HL-60 (cell line): ENCODE measurements around the gene MORF4L1.

Source experiments
- DNase-seq, 2 experiments: peaks; one replicate each; pipeline ENCODE4 v3.0.0-alpha.2; 2010 to 2020; ENCODE audit warnings: low read depth in 1 of 2, low spot score in 1 of 2
- H3K27ac ChIP-seq: fragments of 250-450 bp; sonication (Bioruptor Pico); replicated peaks from 2 replicates; pipeline ENCODE4 v1.5.1; 2020; ENCODE audit warnings: mild to moderate bottlenecking, moderate library complexity
- H3K27me3 ChIP-seq: fragments of 250-450 bp; sonication (Bioruptor Pico); 2 replicates; pipeline ENCODE4 v1.5.1; 2021; ENCODE audit warnings: mild to moderate bottlenecking, moderate library complexity; ENCODE audit not compliant: insufficient read depth, poor library complexity, severe bottlenecking
- H3K4me3 ChIP-seq: replicated peaks from 2 replicates; pipeline ENCODE4 v1.5.1; 2011; ENCODE audit warnings: mild to moderate bottlenecking, control low read depth, low read length; ENCODE audit not compliant: insufficient read depth
- GABPA ChIP-seq: IDR thresholded peaks from 2 replicates; pipeline ENCODE4 v1.6.1; 2012; ENCODE audit warnings: low read depth
- POLR2AphosphoS5 ChIP-seq: IDR thresholded peaks from 2 replicates; pipeline ENCODE4 v1.6.1; 2012; ENCODE audit warnings: low read depth
- SPI1 ChIP-seq: IDR thresholded peaks from 2 replicates; pipeline ENCODE4 v1.6.1; 2012; ENCODE audit warnings: low read depth, mild to moderate bottlenecking, borderline replicate concordance
- TF ChIP-seq, protein P1 (sequence below): IDR thresholded peaks from one replicate; pipeline ENCODE4 v1.5.1; 2011; ENCODE audit warnings: low read length, control low read depth, inconsistent platforms; ENCODE audit not compliant: insufficient read depth
- TF ChIP-seq, protein P2 (sequence below): IDR thresholded peaks from 2 replicates; pipeline ENCODE4 v1.6.1; 2012; ENCODE audit warnings: low read depth; ENCODE audit not compliant: insufficient replicate concordance

MORF4L1 gene

DNA sequence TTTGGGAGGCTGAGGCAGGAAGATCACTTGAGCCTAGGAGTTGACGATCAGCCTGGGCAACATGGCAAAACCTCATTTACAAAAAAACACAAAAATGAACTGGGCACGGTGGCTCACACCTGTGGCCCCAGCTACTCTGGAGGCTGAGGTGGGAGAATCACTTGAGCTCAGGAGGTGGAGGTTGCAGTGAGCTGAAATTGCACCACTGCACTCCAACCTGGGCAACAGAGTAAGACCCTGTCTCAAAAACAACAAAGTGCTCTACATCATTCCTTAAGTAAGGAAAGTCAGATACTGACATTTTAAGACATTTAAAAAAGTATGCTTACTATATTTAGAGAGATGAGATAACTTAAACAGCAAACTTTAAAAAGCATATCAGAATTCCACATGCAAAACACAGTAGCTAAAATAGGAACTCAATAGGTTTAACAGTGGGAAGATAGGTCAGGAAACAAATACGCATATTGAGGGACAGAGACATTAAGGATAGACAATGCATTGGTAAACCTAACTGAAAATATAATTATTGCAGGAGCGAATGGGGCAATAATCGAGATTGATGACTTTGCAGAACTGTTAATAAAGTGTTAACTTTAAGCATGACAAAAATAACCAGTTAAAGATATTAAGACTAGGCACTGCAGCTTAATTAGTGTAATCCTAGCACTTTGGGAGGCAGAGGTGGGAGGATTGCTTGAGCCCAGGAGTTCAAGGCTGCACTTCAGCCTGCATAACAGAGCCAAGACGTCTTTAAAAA is 32.1 kb downstream of the MORF4L1 start:
- Histone ChIP-seq H3K27me3 (no peaks in the 10 kb centered on the region), H3K27ac (no peak overlapping the region), H3K4me3 (no peak overlapping the region)
- no peak for DNase-seq
- TF ChIP-seq SPI1 = no peak
- TF ChIP-seq, protein P1, sequence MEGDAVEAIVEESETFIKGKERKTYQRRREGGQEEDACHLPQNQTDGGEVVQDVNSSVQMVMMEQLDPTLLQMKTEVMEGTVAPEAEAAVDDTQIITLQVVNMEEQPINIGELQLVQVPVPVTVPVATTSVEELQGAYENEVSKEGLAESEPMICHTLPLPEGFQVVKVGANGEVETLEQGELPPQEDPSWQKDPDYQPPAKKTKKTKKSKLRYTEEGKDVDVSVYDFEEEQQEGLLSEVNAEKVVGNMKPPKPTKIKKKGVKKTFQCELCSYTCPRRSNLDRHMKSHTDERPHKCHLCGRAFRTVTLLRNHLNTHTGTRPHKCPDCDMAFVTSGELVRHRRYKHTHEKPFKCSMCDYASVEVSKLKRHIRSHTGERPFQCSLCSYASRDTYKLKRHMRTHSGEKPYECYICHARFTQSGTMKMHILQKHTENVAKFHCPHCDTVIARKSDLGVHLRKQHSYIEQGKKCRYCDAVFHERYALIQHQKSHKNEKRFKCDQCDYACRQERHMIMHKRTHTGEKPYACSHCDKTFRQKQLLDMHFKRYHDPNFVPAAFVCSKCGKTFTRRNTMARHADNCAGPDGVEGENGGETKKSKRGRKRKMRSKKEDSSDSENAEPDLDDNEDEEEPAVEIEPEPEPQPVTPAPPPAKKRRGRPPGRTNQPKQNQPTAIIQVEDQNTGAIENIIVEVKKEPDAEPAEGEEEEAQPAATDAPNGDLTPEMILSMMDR = no peak
- no peak; the same call in 1 of the 2 replicates for TF ChIP-seq POLR2AphosphoS5
- no peak for TF ChIP-seq GABPA
- TF ChIP-seq, protein P2, sequence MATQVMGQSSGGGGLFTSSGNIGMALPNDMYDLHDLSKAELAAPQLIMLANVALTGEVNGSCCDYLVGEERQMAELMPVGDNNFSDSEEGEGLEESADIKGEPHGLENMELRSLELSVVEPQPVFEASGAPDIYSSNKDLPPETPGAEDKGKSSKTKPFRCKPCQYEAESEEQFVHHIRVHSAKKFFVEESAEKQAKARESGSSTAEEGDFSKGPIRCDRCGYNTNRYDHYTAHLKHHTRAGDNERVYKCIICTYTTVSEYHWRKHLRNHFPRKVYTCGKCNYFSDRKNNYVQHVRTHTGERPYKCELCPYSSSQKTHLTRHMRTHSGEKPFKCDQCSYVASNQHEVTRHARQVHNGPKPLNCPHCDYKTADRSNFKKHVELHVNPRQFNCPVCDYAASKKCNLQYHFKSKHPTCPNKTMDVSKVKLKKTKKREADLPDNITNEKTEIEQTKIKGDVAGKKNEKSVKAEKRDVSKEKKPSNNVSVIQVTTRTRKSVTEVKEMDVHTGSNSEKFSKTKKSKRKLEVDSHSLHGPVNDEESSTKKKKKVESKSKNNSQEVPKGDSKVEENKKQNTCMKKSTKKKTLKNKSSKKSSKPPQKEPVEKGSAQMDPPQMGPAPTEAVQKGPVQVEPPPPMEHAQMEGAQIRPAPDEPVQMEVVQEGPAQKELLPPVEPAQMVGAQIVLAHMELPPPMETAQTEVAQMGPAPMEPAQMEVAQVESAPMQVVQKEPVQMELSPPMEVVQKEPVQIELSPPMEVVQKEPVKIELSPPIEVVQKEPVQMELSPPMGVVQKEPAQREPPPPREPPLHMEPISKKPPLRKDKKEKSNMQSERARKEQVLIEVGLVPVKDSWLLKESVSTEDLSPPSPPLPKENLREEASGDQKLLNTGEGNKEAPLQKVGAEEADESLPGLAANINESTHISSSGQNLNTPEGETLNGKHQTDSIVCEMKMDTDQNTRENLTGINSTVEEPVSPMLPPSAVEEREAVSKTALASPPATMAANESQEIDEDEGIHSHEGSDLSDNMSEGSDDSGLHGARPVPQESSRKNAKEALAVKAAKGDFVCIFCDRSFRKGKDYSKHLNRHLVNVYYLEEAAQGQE = no peak

DNA sequence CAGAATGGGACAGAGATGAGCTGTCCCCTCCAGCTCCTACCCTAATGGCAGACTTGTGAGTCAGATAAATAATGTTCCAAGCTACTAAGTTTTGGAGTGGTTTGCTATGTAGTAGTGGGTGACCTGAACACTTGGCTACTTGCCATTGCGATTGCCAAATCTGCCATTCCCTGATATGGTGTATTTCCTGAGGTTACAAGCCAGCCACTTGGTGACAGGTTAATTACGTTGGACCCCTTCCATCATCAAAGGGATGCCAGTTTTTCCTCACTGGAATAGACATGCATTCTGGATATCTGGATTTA is 33.6 kb downstream of the MORF4L1 start:
- H3K4me3 ChIP-seq = no peak overlapping the region
- H3K27ac ChIP-seq = no peak overlapping the region
- no peaks in the 10 kb centered on the region for H3K27me3 ChIP-seq
- no peak for DNase-seq
- no peak for TF ChIP-seq SPI1
- TF ChIP-seq GABPA = no peak
- TF ChIP-seq, protein P2 = no peak
- TF ChIP-seq POLR2AphosphoS5 = no peak
- TF ChIP-seq, protein P1 = no peak

DNA sequence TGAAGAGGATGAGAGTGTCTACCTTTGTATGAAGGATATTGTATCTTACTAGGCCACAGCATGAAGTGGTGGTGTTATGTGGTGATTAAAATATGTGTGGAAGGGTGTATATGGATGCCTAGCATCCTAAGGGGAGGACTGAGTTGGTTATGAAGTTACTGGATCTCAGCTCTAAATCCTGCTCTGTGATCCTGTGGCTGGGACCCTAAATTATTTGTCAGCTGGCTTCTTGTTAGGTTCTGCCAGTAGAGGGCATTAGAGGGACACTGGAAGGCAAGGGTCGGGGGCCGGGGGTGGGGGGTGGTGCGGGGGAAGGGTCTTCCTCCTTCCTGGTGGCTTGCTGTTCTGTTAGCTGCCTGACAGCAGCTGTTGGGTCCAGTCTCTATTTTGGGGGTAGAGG is 34.9 kb downstream of the MORF4L1 start:
- H3K4me3 ChIP-seq = no peak overlapping the region
- no peak for DNase-seq
- H3K27me3 ChIP-seq = no peaks in the 10 kb centered on the region
- TF ChIP-seq, protein P2 = no peak
- TF ChIP-seq, protein P1 = no peak
- TF ChIP-seq POLR2AphosphoS5 (no peak; the same call in 1 of the 2 replicates), GABPA (no peak), SPI1 (no peak)
- no peak overlapping the region for H3K27ac ChIP-seq
